Heart left ventricle (tissue), 16 donors: Measurements from ENCODE around the gene PKN2. TPM values are rescaled to one million over a fixed set of nuclear protein-coding genes. Genes with fewer than 3 reads are reported as not detected.

ENCODE experiments used
- ATAC-seq, 4 donors: fragments of 200-7000 bp; cut with Tn5 transposase; one replicate each; pipeline ENCODE4 v1.9.1; 2020 to 2022; ENCODE audit warnings: moderate library complexity in 4 of 4, mild to moderate bottlenecking in 3 of 4, moderate number of reproducible peaks in 1 of 4
- DNase-seq, 5 donors: peaks; one replicate each; pipeline ENCODE4 v3.0.0-alpha.2; 2020
- H3K27ac ChIP-seq, 12 donors: fragments of 200-600 bp; sonication (generic) in 4 of 12; one replicate each; pipeline versions ENCODE4 v1.5.0 to v1.8.0; 2016 to 2022; ENCODE audit warnings: mild to moderate bottlenecking in 2 of 12
- H3K27me3 ChIP-seq, 9 donors: fragments of 200-600 bp; sonication (generic) in 2 of 9; one replicate each; pipeline versions ENCODE4 v1.5.1 to v1.8.0; 2016 to 2022; ENCODE audit warnings: mild to moderate bottlenecking in 3 of 9
- H3K36me3 ChIP-seq, 9 donors: fragments of 200-600 bp; sonication (generic) in 2 of 9; one replicate each; pipeline versions ENCODE4 v1.5.0 to v1.8.0; 2018 to 2022; ENCODE audit warnings: mild to moderate bottlenecking in 2 of 9
- H3K4me1 ChIP-seq, 12 donors: fragments of 200-600 bp; sonication (generic) in 4 of 12; one replicate each; pipeline versions ENCODE4 v1.5.0 to v1.8.0; 2016 to 2022; ENCODE audit warnings: mild to moderate bottlenecking in 3 of 12
- H3K4me3 ChIP-seq, 12 donors: fragments of 200-600 bp; sonication (generic) in 4 of 12; one replicate each; pipeline versions ENCODE4 v1.5.0 to v1.8.0; 2017 to 2022; ENCODE audit warnings: mild to moderate bottlenecking in 9 of 12, moderate library complexity in 4 of 12
- H3K9me3 ChIP-seq, 12 donors: fragments of 200-600 bp; sonication (generic) in 4 of 12; one replicate each; pipeline versions ENCODE4 v1.5.0 to v1.8.0; 2016 to 2022; ENCODE audit warnings: mild to moderate bottlenecking in 1 of 12
- CTCF ChIP-seq, 12 donors: fragments of 200-600 bp; sonication (generic) in 4 of 12; IDR thresholded peaks; one replicate each; pipeline versions ENCODE4 v1.5.0 to v1.8.0; 2018 to 2022; ENCODE audit warnings: antibody characterized with exemption in 12 of 12, mild to moderate bottlenecking in 5 of 12
- POLR2A ChIP-seq, 2 donors: fragments of 450-650 bp; IDR thresholded peaks; one replicate each; pipeline ENCODE4 v1.6.1; 2017; ENCODE audit warnings: antibody characterized with exemption in 2 of 2, mild to moderate bottlenecking in 2 of 2, moderate library complexity in 2 of 2
- WGBS, 4 donors: extraction: QIAGEN DNeasy Blood & Tissue Kit in 2 of 4; methylation state at CpG; one replicate each; pipeline versions ENCODE4 v1.1.5 to v1.1.7; 2013 to 2018; 5-methylcytosine and 5-hydroxymethylcytosine counted together
- intact Hi-C, 10 donors: fragments of 100-400 bp; cut with DNase I; formaldehyde crosslinking; loops; one replicate each; pipeline versions ENCODE4 v1.11.1 to v1.14.2; 2022
- polyA plus RNA-seq, 2 donors: library from polyadenylated mRNA; stranded (reverse); fragments of 200-250 nt; gene quantifications; one replicate each; pipeline ENCODE4 v1.2.3, GENCODE V29; 2013
- total RNA-seq, 9 donors: library from RNA; depleted of rRNA in 2 of 9; stranded (reverse); fragments of >200 nt in 2 of 9; fragmentation: NEBNext Ultra II Directional in 3 of 9; extraction: Animal tissue kit (Norgen Biotek cat#: 25700) in 3 of 9; gene quantifications; one replicate each; pipeline versions ENCODE4 v1.1.0 to v1.2.4, GENCODE V29; 2016 to 2023
- donor health status: ischemic (EF 13 %, LVEDD 7.1; RV severe dilation, severe dysfunction).
- donor health status: healthy with polysubstance abuse.
- donor health status: DM: no; HTN: yes; CAD: no.
- donor health status: DM: no; HTN: no; CAD: no.
- donor health status: ischemic (EF 25% LVEDD 6.9; RV normal size, moderate dysfunction).
- donor health status: ischemic (EF 25% LVEDD 5.7; RV mildly dilated, moderate dysfunction).
- donor health status: healthy.
- donor health status: DM: yes; HTN: yes; CAD: no.
- donor health status: ischemic (EF 35%, LVEDD 5.7; RV mildly dilated, moderate dysfunction).
- donor health status: nonischemic (EF 11% LVEDD 7.7; RV severe dilation, severe dysfunction).
- donor health status: DM: yes; HTN: yes; CAD: no.
- donor health status: PGD.
- donor health status: ischemic (EF 29% LVEDD 5.4; RV normal size, mild dysfunction).
- donor health status: nonischemic (EF 23%, LVEDD 6.1; RV moderate dilation, normal function).

PKN2 gene
- total and polyA plus RNA-seq, 11 donors, result 7.3 to 43.8 (median 30.9) TPM

DNA sequence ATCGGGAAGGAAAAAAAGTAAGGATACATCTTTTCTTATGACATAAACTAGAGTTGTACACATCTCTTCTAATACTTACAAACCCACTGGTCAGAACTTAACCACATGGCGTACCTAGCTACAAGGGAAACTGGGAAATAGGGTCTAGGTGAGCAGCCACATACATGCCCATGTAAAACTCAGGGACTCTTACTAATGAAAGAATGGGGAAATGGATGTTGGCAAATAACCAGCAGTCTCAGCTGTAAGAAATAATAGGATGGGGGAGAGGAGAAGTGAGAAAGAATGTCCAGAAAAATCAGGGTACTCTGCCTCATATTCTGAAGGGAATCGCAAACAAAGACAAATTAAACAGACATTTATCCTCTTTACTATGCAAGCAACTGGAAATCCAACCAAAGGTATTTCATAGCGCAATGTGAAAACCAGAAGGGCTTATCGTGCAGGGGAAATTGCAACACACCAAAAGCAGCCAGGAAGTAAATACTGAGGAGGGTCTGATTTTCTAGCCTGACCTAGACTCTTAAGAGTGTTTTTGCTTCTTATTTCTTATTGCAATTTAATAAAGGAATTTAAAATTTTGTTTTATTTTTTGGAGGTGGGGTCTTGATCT lies 189.8 kb downstream of the PKN2 start:
- 56 to 65% (median 60%) methylated on average over 5 of the region's 5 CpGs for WGBS, 4 donors
- DNase-seq, result no peak
- peaks cover 0 to 41% (median 15%) of the 10 kb centered on the region in 12 donors for H3K4me1 ChIP-seq
- no peak overlapping the region for H3K4me3 ChIP-seq
- intact Hi-C loops, result loop anchor here in 2 of 10 donors (10.0 kb wide), 2 partner anchors 189 to 689 kb away; partner anchors contain the start of gene PKN2 (in 1 of the 2)
- no peaks in the 10 kb centered on the region for H3K27me3 ChIP-seq
- TF ChIP-seq CTCF (IDR thresholded peaks at IDR 0.05), result no peak
- TF ChIP-seq POLR2A (IDR thresholded peaks at IDR 0.05), result no peak
- peak overlapping the region in 1 of 12 donors; percentile 28 for H3K27ac ChIP-seq
- ATAC-seq, result peak in 2 of 4 donors; percentile 17 to 33
- peaks cover 0 to 18% (median 4%) of the 10 kb centered on the region in 9 donors for H3K36me3 ChIP-seq
- no peaks in the 10 kb centered on the region for H3K9me3 ChIP-seq

- 86 to 90% (median 88%) methylated on average over 4 of the region's 4 CpGs for WGBS, 4 donors
- Histone ChIP-seq H3K4me1 (peaks cover 0 to 44% (median 16%) of the 10 kb centered on the region in 12 donors), H3K4me3 (no peak overlapping the region), H3K27me3 (no peaks in the 10 kb centered on the region), H3K36me3 (peaks cover 0 to 36% (median 12%) of the 10 kb centered on the region in 9 donors), H3K27ac (no peak overlapping the region), H3K9me3 (no peaks in the 10 kb centered on the region)
- no peak for ATAC-seq
- TF ChIP-seq CTCF (IDR thresholded peaks at IDR 0.05) (no peak), POLR2A (IDR thresholded peaks at IDR 0.05) (no peak)
- no peak for DNase-seq
- intact Hi-C loops, result loop anchor here in 9 of 10 donors (5.0 to 10.0 kb wide), 4 partner anchors 73 to 691 kb away; partner anchors contain the start of gene PKN2 (in 1 of the 9)
These were observed 191.5 kb downstream of the PKN2 start for GRCh38 chr1:88875595-88875994.

DNA sequence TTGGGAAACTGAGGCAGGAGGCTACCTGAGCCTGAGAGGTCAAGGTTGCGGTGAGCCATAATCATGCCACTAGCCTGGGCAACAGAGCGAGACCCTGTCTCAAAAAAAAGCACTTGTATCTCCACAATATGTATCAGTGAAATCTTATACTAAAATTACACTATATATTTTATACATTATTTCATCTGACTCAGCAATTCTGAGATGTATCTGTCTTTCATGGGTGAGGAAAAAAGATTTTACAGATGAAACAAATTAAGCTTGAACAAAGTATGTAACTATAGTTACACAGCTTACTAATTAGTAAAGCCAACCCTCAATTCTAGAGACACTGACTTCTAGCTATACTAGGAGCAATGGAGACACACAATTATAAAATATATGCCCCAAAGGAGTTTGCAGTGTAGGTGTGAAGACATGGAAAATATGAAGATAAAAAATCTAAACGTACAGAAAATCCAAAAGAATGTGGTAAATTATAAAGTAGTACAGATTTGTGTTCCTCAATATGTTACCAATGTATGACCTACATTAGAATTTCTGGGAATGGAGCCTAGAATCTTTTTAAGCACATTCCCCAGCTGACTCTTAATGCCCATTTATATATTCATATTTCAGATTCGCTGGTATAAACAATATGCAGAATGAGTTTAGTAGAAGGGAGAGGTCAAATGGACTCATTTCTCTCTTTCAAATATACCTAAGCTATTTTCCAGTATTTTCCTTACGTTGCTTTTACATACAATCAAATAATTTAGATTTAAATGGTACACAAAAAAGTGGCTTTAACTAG lies 192.7 kb downstream of the PKN2 start:
- no peak overlapping the region for H3K4me3 ChIP-seq
- intact Hi-C loops, result loop anchor here in 9 of 10 donors (2.0 to 10.0 kb wide), 5 partner anchors 74 to 692 kb away; partner anchors contain the start of gene PKN2 (in 1 of the 9)
- H3K4me1 ChIP-seq, result peaks cover 0 to 48% (median 16%) of the 10 kb centered on the region in 12 donors
- no peak for ATAC-seq
- no peaks in the 10 kb centered on the region for H3K27me3 ChIP-seq
- WGBS, 4 donors, result 69 to 75% (median 71%) methylated on average over 5 of the region's 5 CpGs
- no peak for TF ChIP-seq POLR2A (IDR thresholded peaks at IDR 0.05)
- no peaks in the 10 kb centered on the region for H3K9me3 ChIP-seq
- peaks cover 0 to 47% (median 23%) of the 10 kb centered on the region in 9 donors for H3K36me3 ChIP-seq
- DNase-seq, result no peak
- no peak overlapping the region for H3K27ac ChIP-seq

DNA sequence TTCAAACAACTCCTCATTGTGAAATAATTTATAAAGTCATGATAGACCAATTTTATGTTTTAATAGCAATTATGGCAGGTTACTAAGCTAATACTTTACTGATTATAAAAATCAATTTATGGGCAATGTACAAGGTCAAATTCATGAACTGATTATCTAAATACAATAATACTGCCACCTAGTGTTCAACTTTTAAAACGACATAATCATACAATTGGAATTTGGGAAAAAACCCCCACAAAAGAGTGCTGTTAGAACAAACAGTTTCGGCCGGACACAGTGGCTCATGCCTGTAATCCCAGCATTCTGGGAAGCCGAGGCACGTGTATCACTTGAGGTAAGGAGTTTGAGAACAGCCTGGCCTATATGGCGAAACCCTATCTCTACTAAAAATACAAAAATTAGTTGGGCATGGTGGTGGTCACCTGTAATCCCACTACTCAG lies 193.3 kb downstream of the PKN2 start:
- Histone ChIP-seq H3K9me3 (no peaks in the 10 kb centered on the region), H3K4me1 (peaks cover 0 to 51% (median 16%) of the 10 kb centered on the region in 12 donors), H3K36me3 (peaks cover 0 to 53% (median 29%) of the 10 kb centered on the region in 9 donors), H3K27ac (no peak overlapping the region), H3K27me3 (no peaks in the 10 kb centered on the region), H3K4me3 (no peak overlapping the region)
- DNase-seq, result no peak
- ATAC-seq, result no peak
- WGBS, 4 donors, result 40 to 43% (median 41%) methylated on average over 6 of the region's 6 CpGs
- intact Hi-C loops, result loop anchor here in 9 of 10 donors (2.0 to 10.0 kb wide), 5 partner anchors 75 to 693 kb away; partner anchors contain the start of gene PKN2 (in 1 of the 9)
- TF ChIP-seq CTCF (IDR thresholded peaks at IDR 0.05), result peak; percentile 45 to 76 (median 64)
- TF ChIP-seq POLR2A (IDR thresholded peaks at IDR 0.05), result no peak
